ENCODE measurements around the gene FNDC7. TPM values are rescaled to one million over a fixed set of nuclear protein-coding genes. Genes with fewer than 3 reads are reported as not detected.

Gene FNDC7
- total and polyA plus RNA-seq, 9 of the 15 experiments (the other 6 are each of a cell fraction or from before 2014, with no cell fraction given) = not detected

DNA sequence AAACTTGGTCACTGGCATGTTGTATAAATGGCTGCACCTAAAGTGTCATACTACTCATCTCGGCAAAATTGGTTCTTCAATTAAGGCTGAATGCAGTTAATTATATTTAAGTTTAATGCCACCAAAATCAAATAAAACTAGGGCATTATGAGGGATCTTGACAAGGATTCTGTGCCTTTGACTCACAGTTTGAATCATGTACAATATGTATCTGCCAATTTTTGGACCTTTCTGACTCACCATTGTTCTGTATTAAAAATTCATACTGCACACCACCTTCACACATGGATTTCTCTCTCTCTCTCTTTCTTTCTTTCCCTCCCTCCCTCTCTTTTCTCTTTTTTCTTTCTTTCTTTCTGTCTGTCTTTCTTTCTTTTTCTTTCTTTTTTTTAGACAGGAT lies 19.7 kb downstream of the FNDC7 start:
- no peaks in the 10 kb centered on the region for H3K9me1 ChIP-seq (ENCODE audit: control insufficient read depth, insufficient read depth, low read length)
- WGBS (ENCODE audit: insufficient coverage, low coverage, missing lambda C conversion rate) = 24% methylated on average over 1 of the region's 1 CpG
- ChIA-PET CTCF (ENCODE audit: low intra/inter-chr PET ratio) (no interaction called here), POLR2A (no interaction called here)
- ATAC-seq (no peak), DNase-seq (ENCODE audit: extremely low read depth in 1 of 4, low spot score in 3 of 4) (no peak), FAIRE-seq (no peak)
- H3K4me3 ChIP-seq = no peak overlapping the region
- no peaks in the 10 kb centered on the region for H3K79me2 ChIP-seq (ENCODE audit: control insufficient read depth, insufficient read depth, low read length)
- no peak overlapping the region for H3K4me2 ChIP-seq (ENCODE audit: insufficient read depth, low read length)
- H3K9me3 ChIP-seq (replicated peaks; ENCODE audit: control insufficient read depth, insufficient read depth, low read depth, low read length) = no peaks in the 10 kb centered on the region
- intact Hi-C loops (cut with micrococcal nuclease) (no loop called here), in situ Hi-C loops (cut with MboI) (no loop called here)
- no peak overlapping the region for H2AFZ ChIP-seq (ENCODE audit: low read depth, low read length)
- H4K20me1 ChIP-seq (replicated peaks; ENCODE audit: control insufficient read depth, insufficient read depth, low read length) = no peaks in the 10 kb centered on the region
- BruUV-seq (replicated peaks) = no TSS peak
- TF ChIP-seq CBX5 (IDR thresholded peaks at IDR 0.05; ENCODE audit: borderline replicate concordance, low read depth) (no peak), CBX8 (IDR thresholded peaks at IDR 0.05; ENCODE audit: borderline replicate concordance, extremely low read depth, low read depth, low read length, poor library complexity, severe bottlenecking) (no peak), LCOR (CRISPR knock-in tag; IDR thresholded peaks at IDR 0.05) (no peak), GATAD2B (IDR thresholded peaks at IDR 0.05; ENCODE audit: borderline replicate concordance) (no peak), ZNF263 (CRISPR knock-in tag; IDR thresholded peaks at IDR 0.05; ENCODE audit: borderline replicate concordance) (no peak), ESRRB (CRISPR knock-in tag; IDR thresholded peaks at IDR 0.05; ENCODE audit: borderline replicate concordance) (no peak), PHF21A (IDR thresholded peaks at IDR 0.05; ENCODE audit: borderline replicate concordance, low read depth) (no peak), ETS2 (tag; IDR thresholded peaks at IDR 0.05; ENCODE audit: borderline replicate concordance, poor library complexity, severe bottlenecking) (no peak), PHTF2 (CRISPR knock-in tag; IDR thresholded peaks at IDR 0.05) (no peak), SMARCA5 (IDR thresholded peaks at IDR 0.05) (no peak), GABPB2 (CRISPR knock-in tag; conservative IDR thresholded peaks at IDR 0.05) (no peak), PHB2 (IDR thresholded peaks at IDR 0.05; ENCODE audit: low read depth) (no peak), MXI1 (IDR thresholded peaks at IDR 0.05; ENCODE audit: low read depth, low read length) (no peak), RFX1 (IDR thresholded peaks at IDR 0.05) (no peak)
- TF ChIP-seq, protein P1, sequence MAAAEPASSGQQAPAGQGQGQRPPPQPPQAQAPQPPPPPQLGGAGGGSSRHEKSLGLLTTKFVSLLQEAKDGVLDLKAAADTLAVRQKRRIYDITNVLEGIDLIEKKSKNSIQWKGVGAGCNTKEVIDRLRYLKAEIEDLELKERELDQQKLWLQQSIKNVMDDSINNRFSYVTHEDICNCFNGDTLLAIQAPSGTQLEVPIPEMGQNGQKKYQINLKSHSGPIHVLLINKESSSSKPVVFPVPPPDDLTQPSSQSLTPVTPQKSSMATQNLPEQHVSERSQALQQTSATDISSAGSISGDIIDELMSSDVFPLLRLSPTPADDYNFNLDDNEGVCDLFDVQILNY (CRISPR knock-in tag; IDR thresholded peaks at IDR 0.05) = no peak
- TF ChIP-seq, protein P2, sequence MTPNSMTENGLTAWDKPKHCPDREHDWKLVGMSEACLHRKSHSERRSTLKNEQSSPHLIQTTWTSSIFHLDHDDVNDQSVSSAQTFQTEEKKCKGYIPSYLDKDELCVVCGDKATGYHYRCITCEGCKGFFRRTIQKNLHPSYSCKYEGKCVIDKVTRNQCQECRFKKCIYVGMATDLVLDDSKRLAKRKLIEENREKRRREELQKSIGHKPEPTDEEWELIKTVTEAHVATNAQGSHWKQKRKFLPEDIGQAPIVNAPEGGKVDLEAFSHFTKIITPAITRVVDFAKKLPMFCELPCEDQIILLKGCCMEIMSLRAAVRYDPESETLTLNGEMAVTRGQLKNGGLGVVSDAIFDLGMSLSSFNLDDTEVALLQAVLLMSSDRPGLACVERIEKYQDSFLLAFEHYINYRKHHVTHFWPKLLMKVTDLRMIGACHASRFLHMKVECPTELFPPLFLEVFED (CRISPR knock-in tag; conservative IDR thresholded peaks at IDR 0.05) = no peak
- no peaks in the 10 kb centered on the region for H3K36me3 ChIP-seq (ENCODE audit: control insufficient read depth, insufficient read depth, low read length)
- peaks cover 16 to 23% of the 10 kb centered on the region in 2 experiments; a peak in 4 of 5 replicates for H3K27me3 ChIP-seq (ENCODE audit: control insufficient read depth in 2 of 2, insufficient read depth in 2 of 2, low read length in 2 of 2)
- H3K4me1 ChIP-seq (replicated peaks in 1 of 2; ENCODE audit: control insufficient read depth in 2 of 2, insufficient read depth in 2 of 2, low read length in 2 of 2) = peaks cover 0 to 3% of the 10 kb centered on the region in 2 experiments; a peak in 1 of 5 replicates
- no peak overlapping the region for H3K27ac ChIP-seq (ENCODE audit: extremely low read depth, low read depth, low read length)
- no peak overlapping the region for H3K9ac ChIP-seq (ENCODE audit: insufficient read depth in 1 of 2, low read depth in 2 of 2, low read length in 2 of 2)
